DND-41 (cell line): ENCODE results near the gene UNC13D.

Experiments used
- ATAC-seq: fragments of 200-7000 bp; cut with Tn5 transposase; 3 replicates; pipeline ENCODE4 v1.9.1; 2021; ENCODE audit warnings: low read depth; ENCODE audit not compliant: insufficient read depth
- DNase-seq: peaks from one replicate; pipeline ENCODE4 v3.0.0-alpha.2; 2020
- H2AFZ ChIP-seq: 2 replicates; pipeline ENCODE4 v1.6.0; 2012; ENCODE audit warnings: low read depth, low read length
- H3K27ac ChIP-seq: 2 replicates; pipeline ENCODE4 v1.5.1; 2012; ENCODE audit warnings: low read length, inconsistent platforms
- H3K27me3 ChIP-seq: fragments of 200-600 bp; sonication (generic); 2 replicates; pipeline ENCODE4 v1.6.0; 2012; ENCODE audit warnings: low read length, mild to moderate bottlenecking, inconsistent platforms; ENCODE audit not compliant: insufficient read depth, poor library complexity
- H3K36me3 ChIP-seq: 2 replicates; pipeline ENCODE4 v1.5.1; 2012; ENCODE audit warnings: low read length, inconsistent platforms; ENCODE audit not compliant: insufficient read depth
- H3K4me1 ChIP-seq: 2 replicates; pipeline ENCODE4 v1.5.1; 2012; ENCODE audit warnings: mild to moderate bottlenecking, low read length; ENCODE audit not compliant: insufficient read depth
- H3K4me2 ChIP-seq: 2 replicates; pipeline ENCODE4 v1.6.0; 2012; ENCODE audit warnings: mild to moderate bottlenecking, moderate library complexity, low read length, inconsistent platforms; ENCODE audit not compliant: insufficient read depth
- H3K4me3 ChIP-seq, 2 experiments: fragments of 200-600 bp in 1 of 2; shearing (Covaris generic) in 1 of 2; 2 replicates each; pipeline ENCODE4 v1.5.1; 2012 to 2016; ENCODE audit warnings: inconsistent platforms in 2 of 2, low read length in 2 of 2, mild to moderate bottlenecking in 2 of 2, low read depth in 1 of 2, moderate library complexity in 1 of 2
- H3K79me2 ChIP-seq: 2 replicates; pipeline ENCODE4 v1.6.0; 2012; ENCODE audit warnings: low read length, inconsistent platforms; ENCODE audit not compliant: insufficient read depth
- H3K9ac ChIP-seq: 2 replicates; pipeline ENCODE4 v1.6.0; 2012; ENCODE audit warnings: low read depth, mild to moderate bottlenecking, inconsistent platforms, low read length, moderate library complexity
- H3K9me3 ChIP-seq: 2 replicates; pipeline ENCODE4 v1.5.1; 2012; ENCODE audit warnings: low read length, moderate library complexity, mild to moderate bottlenecking, inconsistent platforms; ENCODE audit not compliant: insufficient read depth, severe bottlenecking
- H4K20me1 ChIP-seq: 2 replicates; pipeline ENCODE4 v1.6.0; 2012; ENCODE audit warnings: low read length; ENCODE audit not compliant: insufficient read depth
- EZH2 ChIP-seq: IDR thresholded peaks from 3 replicates; pipeline ENCODE4 v1.6.1; 2012; ENCODE audit warnings: borderline replicate concordance, low read depth, mild to moderate bottlenecking, moderate library complexity, low read length, inconsistent platforms; ENCODE audit not compliant: severe bottlenecking
- TF ChIP-seq, protein P1 (sequence below): IDR thresholded peaks from 2 replicates; pipeline ENCODE4 v1.5.1; 2012; ENCODE audit warnings: borderline replicate concordance, low read length, moderate library complexity, mild to moderate bottlenecking; ENCODE audit not compliant: poor library complexity, severe bottlenecking; ENCODE audit errors: extremely low read depth

The UNC13D gene

GRCh38 chr17:75809631-75810111 is 34.5 kb downstream of the UNC13D start:
- Histone ChIP-seq H3K27ac (no peak overlapping the region), H3K36me3 (peaks cover 68% of the 10 kb centered on the region), H3K4me1 (no peaks in the 10 kb centered on the region), H3K27me3 (no peaks in the 10 kb centered on the region), H3K4me2 (no peak overlapping the region), H3K9ac (no peak overlapping the region), H4K20me1 (peaks cover 32% of the 10 kb centered on the region), H3K9me3 (no peaks in the 10 kb centered on the region), H2AFZ (no peak overlapping the region), H3K79me2 (peaks cover 39% of the 10 kb centered on the region), H3K4me3 (no peak overlapping the region)
- DNase-seq = no peak
- no peak for ATAC-seq
- TF ChIP-seq, protein P1, sequence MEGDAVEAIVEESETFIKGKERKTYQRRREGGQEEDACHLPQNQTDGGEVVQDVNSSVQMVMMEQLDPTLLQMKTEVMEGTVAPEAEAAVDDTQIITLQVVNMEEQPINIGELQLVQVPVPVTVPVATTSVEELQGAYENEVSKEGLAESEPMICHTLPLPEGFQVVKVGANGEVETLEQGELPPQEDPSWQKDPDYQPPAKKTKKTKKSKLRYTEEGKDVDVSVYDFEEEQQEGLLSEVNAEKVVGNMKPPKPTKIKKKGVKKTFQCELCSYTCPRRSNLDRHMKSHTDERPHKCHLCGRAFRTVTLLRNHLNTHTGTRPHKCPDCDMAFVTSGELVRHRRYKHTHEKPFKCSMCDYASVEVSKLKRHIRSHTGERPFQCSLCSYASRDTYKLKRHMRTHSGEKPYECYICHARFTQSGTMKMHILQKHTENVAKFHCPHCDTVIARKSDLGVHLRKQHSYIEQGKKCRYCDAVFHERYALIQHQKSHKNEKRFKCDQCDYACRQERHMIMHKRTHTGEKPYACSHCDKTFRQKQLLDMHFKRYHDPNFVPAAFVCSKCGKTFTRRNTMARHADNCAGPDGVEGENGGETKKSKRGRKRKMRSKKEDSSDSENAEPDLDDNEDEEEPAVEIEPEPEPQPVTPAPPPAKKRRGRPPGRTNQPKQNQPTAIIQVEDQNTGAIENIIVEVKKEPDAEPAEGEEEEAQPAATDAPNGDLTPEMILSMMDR = no peak
- TF ChIP-seq EZH2 = no peak

DNA sequence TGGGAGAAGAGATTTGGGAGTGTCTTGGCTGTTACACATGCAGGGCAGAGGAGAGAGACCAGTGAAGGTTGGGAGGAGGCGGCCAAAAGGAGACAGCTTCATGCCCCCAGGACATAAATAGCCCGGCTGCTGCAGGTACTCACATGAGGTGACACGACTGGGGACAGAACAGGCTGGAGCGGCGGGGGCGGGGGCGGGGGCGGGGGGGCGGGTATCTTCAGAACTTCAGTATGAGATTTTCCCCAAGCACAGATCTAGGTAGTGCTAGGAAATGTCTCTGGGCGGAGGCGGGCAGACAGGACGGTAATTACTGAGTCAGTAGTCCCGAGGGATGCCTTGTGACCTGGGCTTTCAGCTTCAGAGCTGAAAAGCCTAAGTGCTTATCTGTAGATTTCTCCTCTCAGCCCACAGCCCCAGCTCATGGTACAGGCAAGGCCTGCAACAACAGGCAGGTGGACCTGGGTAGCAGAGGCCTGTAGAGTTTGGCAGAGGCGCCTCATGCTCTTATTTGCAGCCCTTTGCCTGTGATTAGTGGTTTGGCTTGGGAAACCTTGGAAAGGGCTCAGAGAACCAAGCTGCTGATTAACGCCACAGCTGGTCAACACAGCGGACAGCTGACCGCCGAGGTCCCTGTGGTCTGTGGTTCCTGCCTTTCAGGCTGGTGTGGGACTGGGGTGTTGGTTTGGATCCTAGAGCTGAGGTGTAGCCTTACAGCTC is 35.1 kb downstream of the UNC13D start:
- no peak overlapping the region for H2AFZ ChIP-seq
- H3K27ac ChIP-seq = no peak overlapping the region
- peaks cover 43% of the 10 kb centered on the region for H3K79me2 ChIP-seq
- H3K4me3 ChIP-seq = no peak overlapping the region
- H4K20me1 ChIP-seq = peaks cover 32% of the 10 kb centered on the region
- TF ChIP-seq, protein P1 = no peak
- no peak for TF ChIP-seq EZH2
- H3K4me1 ChIP-seq = no peaks in the 10 kb centered on the region
- H3K4me2 ChIP-seq = no peak overlapping the region
- H3K9ac ChIP-seq = no peak overlapping the region
- DNase-seq = no peak
- no peaks in the 10 kb centered on the region for H3K27me3 ChIP-seq
- H3K9me3 ChIP-seq = no peaks in the 10 kb centered on the region
- peaks cover 62% of the 10 kb centered on the region for H3K36me3 ChIP-seq
- ATAC-seq = no peak

DNA sequence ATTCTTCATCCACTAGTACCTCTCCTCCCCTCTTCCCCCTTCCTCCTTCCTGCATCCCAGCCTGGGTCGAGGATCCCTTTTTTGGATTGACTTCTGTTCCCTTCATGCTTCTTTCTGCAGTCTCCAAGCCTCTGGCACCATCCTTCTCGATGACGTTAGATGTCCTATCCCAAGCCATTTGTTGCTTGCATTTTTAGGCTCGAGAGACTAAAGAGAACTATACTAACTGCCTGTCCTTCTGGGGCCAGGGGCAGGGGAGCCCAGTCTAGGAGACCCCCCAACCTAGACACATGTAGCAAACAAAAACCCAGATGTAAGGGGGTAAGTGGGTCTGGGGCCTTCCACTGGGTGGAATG is 35.7 kb downstream of the UNC13D start:
- Histone ChIP-seq H4K20me1 (peaks cover 33% of the 10 kb centered on the region), H3K4me3 (no peak overlapping the region), H3K4me1 (no peaks in the 10 kb centered on the region), H3K4me2 (no peak overlapping the region), H3K79me2 (peaks cover 48% of the 10 kb centered on the region), H3K9ac (no peak overlapping the region), H3K27ac (no peak overlapping the region), H3K27me3 (no peaks in the 10 kb centered on the region), H3K9me3 (no peaks in the 10 kb centered on the region), H3K36me3 (peaks cover 62% of the 10 kb centered on the region), H2AFZ (no peak overlapping the region)
- no peak for DNase-seq
- TF ChIP-seq, protein P1 = no peak
- no peak for ATAC-seq
